Esophagus muscularis mucosa (tissue), 4 donors: ENCODE measurements around the gene PIP4K2A.

Experiments
- EP300 ChIP-seq: sonication (generic); formaldehyde crosslinking; IDR thresholded peaks from one replicate; pipeline ENCODE4 v1.6.1; 2017; ENCODE audit warnings: antibody characterized with exemption
- POLR2A ChIP-seq: fragments of 450-650 bp; IDR thresholded peaks from one replicate; pipeline ENCODE4 v1.6.1; 2017; ENCODE audit warnings: antibody characterized with exemption, moderate library complexity, mild to moderate bottlenecking, low read depth
- POLR2AphosphoS5 ChIP-seq, 2 donors: sonication (generic); formaldehyde crosslinking; IDR thresholded peaks; one replicate each; pipeline ENCODE4 v1.6.1; 2017; ENCODE audit warnings: antibody characterized with exemption in 2 of 2
- TF ChIP-seq, protein P1 (sequence below), 3 experiments: fragments of 200-600 bp in 2 of 3; fragments of 450-650 bp in 1 of 3; sonication (generic) in 2 of 3; IDR thresholded peaks; one replicate each; pipeline ENCODE4 v1.5.1; 2017 to 2019; ENCODE audit warnings: antibody characterized with exemption in 3 of 3, mild to moderate bottlenecking in 2 of 3, moderate library complexity in 1 of 3

DNA sequence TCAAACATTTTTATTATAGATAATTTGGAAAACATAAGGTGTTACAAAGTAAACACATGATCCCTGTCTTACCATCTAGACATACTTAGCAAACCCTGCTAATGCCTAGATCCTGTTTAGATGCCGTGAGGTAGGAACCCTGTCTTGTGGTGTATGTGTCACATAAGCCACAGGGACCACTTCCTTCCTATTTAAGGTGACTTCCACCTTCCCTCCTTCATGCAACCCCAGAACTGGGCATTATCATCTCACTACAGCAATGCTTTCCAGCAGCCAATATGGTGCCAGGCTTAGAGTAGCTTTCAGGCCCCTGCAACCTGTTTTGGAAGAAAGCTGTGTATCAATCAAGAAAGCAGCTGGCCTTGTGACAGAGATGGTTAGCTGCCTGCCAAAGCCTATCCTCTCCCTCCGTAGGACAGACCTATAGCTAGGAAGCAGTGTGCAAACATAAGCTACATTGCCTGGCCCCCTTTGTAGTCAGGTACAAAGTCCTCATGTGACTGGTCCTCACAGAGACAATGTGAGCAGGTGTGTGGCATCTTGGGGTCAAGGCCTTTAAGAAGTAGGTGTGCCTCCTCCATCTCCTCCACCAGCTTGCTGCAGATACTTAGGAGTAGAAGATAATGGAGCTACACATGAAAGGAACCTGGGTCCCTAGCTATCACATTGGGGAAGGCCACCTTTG is 222.3 kb downstream of the PIP4K2A start:
- TF ChIP-seq POLR2AphosphoS5 (IDR thresholded peaks at IDR 0.05) (no peak), POLR2A (no peak), EP300 (no peak)
- TF ChIP-seq, protein P1, sequence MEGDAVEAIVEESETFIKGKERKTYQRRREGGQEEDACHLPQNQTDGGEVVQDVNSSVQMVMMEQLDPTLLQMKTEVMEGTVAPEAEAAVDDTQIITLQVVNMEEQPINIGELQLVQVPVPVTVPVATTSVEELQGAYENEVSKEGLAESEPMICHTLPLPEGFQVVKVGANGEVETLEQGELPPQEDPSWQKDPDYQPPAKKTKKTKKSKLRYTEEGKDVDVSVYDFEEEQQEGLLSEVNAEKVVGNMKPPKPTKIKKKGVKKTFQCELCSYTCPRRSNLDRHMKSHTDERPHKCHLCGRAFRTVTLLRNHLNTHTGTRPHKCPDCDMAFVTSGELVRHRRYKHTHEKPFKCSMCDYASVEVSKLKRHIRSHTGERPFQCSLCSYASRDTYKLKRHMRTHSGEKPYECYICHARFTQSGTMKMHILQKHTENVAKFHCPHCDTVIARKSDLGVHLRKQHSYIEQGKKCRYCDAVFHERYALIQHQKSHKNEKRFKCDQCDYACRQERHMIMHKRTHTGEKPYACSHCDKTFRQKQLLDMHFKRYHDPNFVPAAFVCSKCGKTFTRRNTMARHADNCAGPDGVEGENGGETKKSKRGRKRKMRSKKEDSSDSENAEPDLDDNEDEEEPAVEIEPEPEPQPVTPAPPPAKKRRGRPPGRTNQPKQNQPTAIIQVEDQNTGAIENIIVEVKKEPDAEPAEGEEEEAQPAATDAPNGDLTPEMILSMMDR (IDR thresholded peaks at IDR 0.05) = no peak
